DOHH2 (cell line): ENCODE data around the gene GAB1.

Source experiments
- EZH2phosphoT487 ChIP-seq: fragments of 200-600 bp; sonication (generic); IDR thresholded peaks from 2 replicates; pipeline ENCODE4 v1.6.1; 2017; ENCODE audit warnings: borderline replicate concordance, mild to moderate bottlenecking, antibody characterized with exemption, low read length, moderate library complexity, mixed read lengths
- TF ChIP-seq, protein P1 (sequence below): fragments of 200-600 bp; sonication (generic); IDR thresholded peaks from one replicate; pipeline ENCODE4 v1.5.1; 2014; ENCODE audit warnings: antibody characterized with exemption, mild to moderate bottlenecking, low read depth, low read length; ENCODE audit not compliant: poor library complexity, severe bottlenecking

DNA sequence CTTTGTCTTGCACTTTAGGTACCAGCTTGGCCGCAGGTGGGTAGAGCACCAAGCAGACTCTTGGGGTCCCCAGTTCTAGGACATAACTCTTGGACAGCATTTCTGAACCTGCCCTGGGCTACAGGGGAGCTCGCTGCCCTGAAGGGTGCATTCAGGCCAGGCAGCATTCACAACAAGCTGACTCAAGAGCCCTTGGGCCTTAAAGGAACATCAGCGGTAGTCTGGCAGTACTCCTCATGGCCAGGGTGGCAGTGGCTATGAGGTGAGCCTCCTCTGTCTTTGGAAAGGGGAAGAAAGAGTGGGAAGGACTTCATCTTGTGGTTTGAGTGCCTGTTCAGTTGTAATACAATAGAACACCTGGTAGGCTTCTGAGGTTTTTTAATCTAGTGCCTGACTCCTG, 152.0 kb downstream of the GAB1 start:
- TF ChIP-seq, protein P1, sequence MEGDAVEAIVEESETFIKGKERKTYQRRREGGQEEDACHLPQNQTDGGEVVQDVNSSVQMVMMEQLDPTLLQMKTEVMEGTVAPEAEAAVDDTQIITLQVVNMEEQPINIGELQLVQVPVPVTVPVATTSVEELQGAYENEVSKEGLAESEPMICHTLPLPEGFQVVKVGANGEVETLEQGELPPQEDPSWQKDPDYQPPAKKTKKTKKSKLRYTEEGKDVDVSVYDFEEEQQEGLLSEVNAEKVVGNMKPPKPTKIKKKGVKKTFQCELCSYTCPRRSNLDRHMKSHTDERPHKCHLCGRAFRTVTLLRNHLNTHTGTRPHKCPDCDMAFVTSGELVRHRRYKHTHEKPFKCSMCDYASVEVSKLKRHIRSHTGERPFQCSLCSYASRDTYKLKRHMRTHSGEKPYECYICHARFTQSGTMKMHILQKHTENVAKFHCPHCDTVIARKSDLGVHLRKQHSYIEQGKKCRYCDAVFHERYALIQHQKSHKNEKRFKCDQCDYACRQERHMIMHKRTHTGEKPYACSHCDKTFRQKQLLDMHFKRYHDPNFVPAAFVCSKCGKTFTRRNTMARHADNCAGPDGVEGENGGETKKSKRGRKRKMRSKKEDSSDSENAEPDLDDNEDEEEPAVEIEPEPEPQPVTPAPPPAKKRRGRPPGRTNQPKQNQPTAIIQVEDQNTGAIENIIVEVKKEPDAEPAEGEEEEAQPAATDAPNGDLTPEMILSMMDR = no peak
- no peak for TF ChIP-seq EZH2phosphoT487
